H1 (cell line): ENCODE data around the gene BTBD10. TPM values are rescaled to one million over a fixed set of nuclear protein-coding genes. Genes with fewer than 3 reads are reported as not detected.

Experiments
- CTCF ChIA-PET: fragments of 300-600 bp; sonication (Branson Sonifier 250); formaldehyde crosslinking; loops from one replicate; lab custom pipeline; 2021; ENCODE audit not compliant: partially characterized antibody; lab: Charles Lee
- POLR2A ChIA-PET: fragments of 300-600 bp; sonication (Branson Sonifier 250); formaldehyde crosslinking; loops from one replicate; lab custom pipeline; 2021; ENCODE audit warnings: inconsistent platforms; ENCODE audit not compliant: partially characterized antibody; lab: Charles Lee
- DNase-seq, 2 experiments: peaks; one replicate each; pipeline versions ENCODE4 v3.0.0 to v3.0.0-alpha.2; 2010 to 2022; ENCODE audit warnings: low spot score in 2 of 2, low read depth in 1 of 2, mixed read lengths in 1 of 2
- FAIRE-seq: peaks from 2 replicates; lab custom pipeline; 2011; peaks lifted over from hg19 to GRCh38; lab: Jason Lieb, UNC
- H2AFZ ChIP-seq: 2 replicates; pipeline ENCODE4 v1.8.1; 2012; ENCODE audit warnings: low read length, inconsistent platforms
- H2AK5ac ChIP-seq: 2 replicates; pipeline ENCODE4 v1.6.1; 2013; ENCODE audit warnings: low read depth, low read length
- H2BK120ac ChIP-seq: replicated peaks from 2 replicates; pipeline ENCODE3; 2013; ENCODE audit warnings: low read depth, low read length, inconsistent platforms
- H2BK12ac ChIP-seq: 2 replicates; pipeline ENCODE4 v1.6.1; 2013; ENCODE audit warnings: low read depth, low read length
- H2BK15ac ChIP-seq: 2 replicates; pipeline ENCODE4 v1.6.1; 2013; ENCODE audit warnings: low read length
- H2BK20ac ChIP-seq: 2 replicates; pipeline ENCODE4 v1.6.1; 2013; ENCODE audit warnings: low read length
- H2BK5ac ChIP-seq: 2 replicates; pipeline ENCODE4 v1.6.1; 2013; ENCODE audit warnings: low read depth, low read length
- H3K14ac ChIP-seq: 2 replicates; pipeline ENCODE4 v1.6.1; 2013; ENCODE audit warnings: inconsistent platforms; ENCODE audit not compliant: insufficient read length
- H3K18ac ChIP-seq: 2 replicates; pipeline ENCODE4 v1.6.1; 2013; ENCODE audit warnings: low read length; ENCODE audit errors: extremely low read depth
- H3K23ac ChIP-seq: 2 replicates; pipeline ENCODE4 v1.6.1; 2013; ENCODE audit warnings: inconsistent platforms; ENCODE audit not compliant: insufficient read length
- H3K23me2 ChIP-seq: 2 replicates; pipeline ENCODE4 v1.6.1; 2013; ENCODE audit warnings: low read depth, low read length
- H3K27ac ChIP-seq: 2 replicates; pipeline ENCODE4 v1.6.1; 2011; ENCODE audit warnings: low read depth, low read length, inconsistent platforms
- H3K27me3 ChIP-seq, 4 experiments: replicated peaks in 1 of 4; 1 replicate in 1 of 4; 2 replicates in 3 of 4; pipeline versions ENCODE4 v1.6.1 to v1.8.1; 2011 to 2013; ENCODE audit warnings: low read length in 3 of 4, mild to moderate bottlenecking in 3 of 4, inconsistent platforms in 2 of 4, mixed read lengths in 2 of 4, moderate library complexity in 1 of 4; ENCODE audit not compliant: control insufficient read depth in 3 of 4, insufficient read depth in 3 of 4; ENCODE audit errors: extremely low read depth in 1 of 4
- H3K36me3 ChIP-seq, 4 experiments: 2 replicates each; pipeline versions ENCODE4 v1.6.1 to v1.8.1; 2011 to 2013; ENCODE audit warnings: mild to moderate bottlenecking in 4 of 4, low read length in 3 of 4, moderate library complexity in 2 of 4, control low read depth in 1 of 4, inconsistent platforms in 1 of 4; ENCODE audit not compliant: insufficient read depth in 4 of 4, control insufficient read depth in 2 of 4
- H3K4ac ChIP-seq: replicated peaks from 2 replicates; pipeline ENCODE3; 2013; ENCODE audit warnings: low read length, low read depth, mixed read lengths, inconsistent platforms; ENCODE audit not compliant: insufficient read length
- H3K4me1 ChIP-seq, 4 experiments: replicated peaks in 1 of 4; 1 replicate in 1 of 4; 2 replicates in 3 of 4; pipeline versions ENCODE4 v1.6.1 to v1.8.1; 2011 to 2013; ENCODE audit warnings: low read length in 3 of 4, inconsistent platforms in 2 of 4, mixed read lengths in 1 of 4; ENCODE audit not compliant: insufficient read depth in 4 of 4, control insufficient read depth in 3 of 4
- H3K4me2 ChIP-seq, 2 experiments: 2 replicates each; pipeline versions ENCODE4 v1.6.1 to v1.8.1; 2011 to 2013; ENCODE audit warnings: low read depth in 2 of 2, low read length in 2 of 2, control low read depth in 1 of 2, inconsistent platforms in 1 of 2, mild to moderate bottlenecking in 1 of 2; ENCODE audit not compliant: insufficient read depth in 1 of 2
- H3K4me3 ChIP-seq, 4 experiments: fragments of 200-600, 300-600 bp in 1 of 4; sonication (generic), shearing (Covaris generic), sonication (Bioruptor Twin) in 1 of 4; 2 replicates each; pipeline versions ENCODE4 v1.5.1 to v1.8.1; 2011 to 2016; ENCODE audit warnings: low read length in 4 of 4, low read depth in 3 of 4, control low read depth in 2 of 4, inconsistent platforms in 2 of 4, mild to moderate bottlenecking in 2 of 4, mixed read lengths in 1 of 4, moderate library complexity in 1 of 4; ENCODE audit not compliant: insufficient read depth in 2 of 4; ENCODE audit errors: extremely low read depth in 1 of 4
- H3K56ac ChIP-seq: replicated peaks from 2 replicates; pipeline ENCODE3; 2013; ENCODE audit warnings: low read depth, mild to moderate bottlenecking, mixed read lengths, low read length, inconsistent platforms; ENCODE audit not compliant: insufficient read length
- H3K79me1 ChIP-seq: 2 replicates; pipeline ENCODE4 v1.6.1; 2013; ENCODE audit warnings: low read depth, low read length, control low read depth
- H3K79me2 ChIP-seq, 2 experiments: 2 replicates each; pipeline versions ENCODE4 v1.6.1 to v1.8.1; 2012 to 2013; ENCODE audit warnings: low read length in 2 of 2, mild to moderate bottlenecking in 2 of 2, inconsistent platforms in 1 of 2; ENCODE audit not compliant: insufficient read depth in 2 of 2, control insufficient read depth in 1 of 2
- H3K9ac ChIP-seq, 4 experiments: replicated peaks in 1 of 4; 1 replicate in 1 of 4; 2 replicates in 3 of 4; pipeline versions ENCODE4 v1.6.1 to v1.8.1; 2011 to 2013; ENCODE audit warnings: low read depth in 3 of 4, low read length in 3 of 4, control low read depth in 2 of 4, mild to moderate bottlenecking in 2 of 4, moderate library complexity in 2 of 4, inconsistent platforms in 1 of 4; ENCODE audit errors: extremely low read depth in 1 of 4
- H3K9me3 ChIP-seq, 2 experiments: 2 replicates each; pipeline versions ENCODE4 v1.6.1 to v1.8.1; 2012 to 2013; ENCODE audit warnings: mild to moderate bottlenecking in 2 of 2, moderate library complexity in 2 of 2, control low read depth in 1 of 2, inconsistent platforms in 1 of 2, low read depth in 1 of 2, low read length in 1 of 2, mixed read lengths in 1 of 2; ENCODE audit not compliant: insufficient read depth in 2 of 2
- H4K20me1 ChIP-seq, 2 experiments: replicated peaks in 1 of 2; 2 replicates each; pipeline versions ENCODE3 to v1.8.1; 2011 to 2013; ENCODE audit warnings: inconsistent platforms in 2 of 2, low read length in 2 of 2, mild to moderate bottlenecking in 1 of 2; ENCODE audit not compliant: insufficient read depth in 2 of 2, control insufficient read depth in 1 of 2
- H4K5ac ChIP-seq: 2 replicates; pipeline ENCODE4 v1.6.1; 2013; ENCODE audit warnings: low read length, low read depth, mixed read lengths, inconsistent platforms; ENCODE audit not compliant: insufficient read length
- H4K8ac ChIP-seq: 2 replicates; pipeline ENCODE4 v1.8.0; 2013; ENCODE audit warnings: mild to moderate bottlenecking, moderate library complexity, low read length, inconsistent platforms; ENCODE audit not compliant: insufficient read depth; ENCODE audit errors: extremely low read depth
- H4K91ac ChIP-seq: replicated peaks from 2 replicates; pipeline ENCODE3; 2013; ENCODE audit warnings: low read length, mixed read lengths, inconsistent platforms; ENCODE audit not compliant: insufficient read length
- BCL11A ChIP-seq, 2 experiments: IDR thresholded peaks; one replicate each; pipeline ENCODE4 v1.6.1; 2011; ENCODE audit warnings: low read depth in 2 of 2, low read length in 2 of 2, mild to moderate bottlenecking in 2 of 2
- CBX5 ChIP-seq: fragments of 300-800, 300-1000 bp; sonication (generic); IDR thresholded peaks from 2 replicates; pipeline ENCODE4 v1.7.1; 2016; ENCODE audit warnings: antibody characterized with exemption, low read length, low read depth
- KDM1A ChIP-seq: fragments of 200-600, 300-600 bp; sonication (generic); IDR thresholded peaks from 2 replicates; pipeline ENCODE4 v1.7.1; 2016; ENCODE audit warnings: mild to moderate bottlenecking, low read length, borderline replicate concordance
- MAX ChIP-seq: IDR thresholded peaks from 2 replicates; pipeline ENCODE4 v1.6.1; 2012; ENCODE audit warnings: inconsistent platforms
- POLR2AphosphoS5 ChIP-seq: IDR thresholded peaks from 2 replicates; pipeline ENCODE4 v1.6.1; 2011; ENCODE audit warnings: low read depth, low read length
- RNF2 ChIP-seq: fragments of 200-900, 300-1000 bp; sonication (generic); IDR thresholded peaks from 2 replicates; pipeline ENCODE4 v1.7.1; 2016; ENCODE audit warnings: borderline replicate concordance, low read depth, mild to moderate bottlenecking, antibody characterized with exemption, low read length; ENCODE audit not compliant: poor library complexity, severe bottlenecking; ENCODE audit errors: missing control alignments
- SIN3A ChIP-seq, 2 experiments: IDR thresholded peaks in 1 of 2; conservative IDR thresholded peaks in 1 of 2; 2 replicates each; pipeline ENCODE4 v1.6.1; 2011 to 2012; ENCODE audit warnings: low read length in 2 of 2, improper control_type of control experiment in 1 of 2, low read depth in 1 of 2, mild to moderate bottlenecking in 1 of 2
- SIRT6 ChIP-seq: IDR thresholded peaks from one replicate; pipeline ENCODE4 v1.7.1; 2012; ENCODE audit warnings: low read length, inconsistent platforms
- SP2 ChIP-seq: IDR thresholded peaks from 2 replicates; pipeline ENCODE4 v1.6.1; 2012; ENCODE audit warnings: mild to moderate bottlenecking, low read length, inconsistent platforms
- SUZ12 ChIP-seq: fragments of 200-600 bp; sonication (generic); IDR thresholded peaks from 2 replicates; pipeline ENCODE4 v1.6.1; 2012; ENCODE audit warnings: mild to moderate bottlenecking, inconsistent platforms, low read length, moderate library complexity, mixed read lengths
- TAF7 ChIP-seq: optimal IDR thresholded peaks from 2 replicates; pipeline ENCODE3; 2011; ENCODE audit warnings: low read depth, mild to moderate bottlenecking, inconsistent platforms, low read length, moderate library complexity, borderline replicate concordance
- TCF12 ChIP-seq: IDR thresholded peaks from 2 replicates; pipeline ENCODE4 v1.6.1; 2011; ENCODE audit warnings: low read depth, mild to moderate bottlenecking, low read length
- TEAD4 ChIP-seq: IDR thresholded peaks from 2 replicates; pipeline ENCODE4 v1.6.1; 2012; ENCODE audit warnings: low read depth, low read length, inconsistent platforms, mixed read lengths
- ZNF274 ChIP-seq: IDR thresholded peaks from 2 replicates; pipeline ENCODE4 v1.7.0; 2012; ENCODE audit warnings: low read length, borderline replicate concordance; ENCODE audit errors: extremely low read depth
- WGBS, 2 experiments: shearing (Covaris generic) in 1 of 2; methylation state at CpG; one replicate each; pipeline versions ENCODE4 v1.1.6 to v1.1.7; 2013 to 2015; ENCODE audit warnings: low lambda C conversion rate in 2 of 2, mixed read lengths in 2 of 2, inconsistent platforms in 1 of 2, low coverage in 1 of 2, missing lambda C conversion rate in 1 of 2; ENCODE audit not compliant: insufficient replicate concordance in 2 of 2, insufficient coverage in 1 of 2, insufficient read length in 1 of 2; ENCODE audit errors: extremely low coverage in 1 of 2, missing lambda C conversion rate in 1 of 2; 5-methylcytosine and 5-hydroxymethylcytosine counted together
- polyA plus RNA-seq, 7 experiments: library from polyadenylated mRNA; depleted of rRNA in 3 of 7; stranded (reverse) in 5 of 7; unstranded in 2 of 7; fragments of >200 nt in 5 of 7; fragments of 200-250 nt in 2 of 7; gene quantifications; 1 replicate in 5 of 7; 2 replicates in 1 of 7; 4 replicates in 1 of 7; pipeline versions ENCODE4 v1.2.1 to v1.2.3, GENCODE V29; 2011 to 2013; ENCODE audit warnings: missing spikeins in 2 of 7, mixed read lengths in 2 of 7
- total RNA-seq: library from RNA; stranded (reverse); fragmentation: NEBNext Ultra II Directional; extraction: Animal tissue kit (Norgen Biotek cat#: 25700); gene quantifications from 2 replicates; pipeline ENCODE4 v1.2.1, GENCODE V29; 2021

Gene BTBD10
- total and polyA plus RNA-seq, 2 of the 8 experiments (the other 6 are each of a cell fraction or from before 2014, with no cell fraction given): 13.8 to 22.2 TPM

DNA sequence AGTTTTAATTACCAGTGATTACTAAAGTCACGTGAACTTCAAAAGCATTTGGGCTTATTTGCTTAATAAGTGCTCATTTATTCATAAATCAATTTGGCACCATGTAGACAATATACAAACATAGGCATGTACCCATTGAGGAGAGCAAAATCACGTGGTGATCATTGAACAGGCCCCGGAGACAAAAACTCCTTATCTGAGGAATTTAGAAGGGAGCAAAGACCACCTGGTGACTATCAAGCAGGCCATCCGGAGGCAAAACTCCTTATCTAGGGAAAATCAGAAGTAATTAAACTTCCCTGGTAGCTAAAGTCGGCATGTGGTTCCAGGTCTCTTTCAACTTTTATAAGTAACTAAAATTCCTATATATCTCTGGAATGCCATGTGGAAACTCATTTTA, 5.7 kb upstream of the BTBD10 start:
- H2BK120ac ChIP-seq: no peak overlapping the region
- H4K8ac ChIP-seq: no peak overlapping the region
- WGBS, 2 experiments: 90% methylated on average over 5 of the region's 5 CpGs; no CpG with 5 or more reads in 1 of the 2 experiments
- FAIRE-seq: no peak
- no peak overlapping the region for H4K91ac ChIP-seq
- no peaks in the 10 kb centered on the region for H3K9me3 ChIP-seq
- no peak overlapping the region for H2AFZ ChIP-seq
- no peak overlapping the region for H3K56ac ChIP-seq
- H3K36me3 ChIP-seq: no peaks in the 10 kb centered on the region
- no peak overlapping the region for H3K27ac ChIP-seq
- no peak overlapping the region for H3K18ac ChIP-seq
- H2BK5ac ChIP-seq: no peak overlapping the region
- no peak overlapping the region for H3K23ac ChIP-seq
- H3K27me3 ChIP-seq: no peaks in the 10 kb centered on the region
- no peak overlapping the region for H3K14ac ChIP-seq
- no peak overlapping the region for H3K4me3 ChIP-seq
- no peaks in the 10 kb centered on the region for H3K23me2 ChIP-seq
- H3K9ac ChIP-seq: no peak overlapping the region
- no peak overlapping the region for H2BK15ac ChIP-seq
- H3K79me1 ChIP-seq: no peaks in the 10 kb centered on the region
- H3K79me2 ChIP-seq: no peaks in the 10 kb centered on the region
- TF ChIP-seq SP2 (no peak), RNF2 (no peak), SIN3A (conservative IDR thresholded peaks at IDR 0.05 in 1 of 2, IDR thresholded peaks at IDR 0.05 in 1 of 2; ENCODE audit: low read depth in 1 of 2, low read length in 2 of 2) (no peak), CBX5 (no peak), POLR2AphosphoS5 (no peak), TAF7 (no peak), SIRT6 (no peak), SUZ12 (no peak), TCF12 (no peak), ZNF274 (no peak), KDM1A (no peak), TEAD4 (no peak), MAX (no peak), BCL11A (IDR thresholded peaks at IDR 0.05; ENCODE audit: low read depth in 2 of 2, low read length in 2 of 2) (no peak)
- CTCF ChIA-PET: interaction anchor here (1.1 to 1.8 kb wide), 3 partner anchors 18 to 84 kb away, joined by 4 to 8 read pairs (median 6); no protein-coding TSS in a partner anchor
- POLR2A ChIA-PET: no interaction called here
- no peak overlapping the region for H3K4ac ChIP-seq
- no peak overlapping the region for H4K5ac ChIP-seq
- no peak overlapping the region; the same call in 1 of the 2 replicates for H2BK20ac ChIP-seq
- no peak overlapping the region for H2AK5ac ChIP-seq
- no peak overlapping the region for H3K4me2 ChIP-seq
- peaks cover 0 to 9% (median 4%) of the 10 kb centered on the region in 4 experiments; a peak in 3 of 7 replicates for H3K4me1 ChIP-seq
- no peak overlapping the region for H2BK12ac ChIP-seq
- DNase-seq: no peak
- no peaks in the 10 kb centered on the region for H4K20me1 ChIP-seq
